Nephron progenitor cell (in vitro differentiated cells): ENCODE data around the gene CD2BP2.
"Not testable (repeated sequence)": the region's sequence is repeated elsewhere in the genome, so short reads cannot be mapped to it uniquely, and the experiment has no call there.

ENCODE experiments used
- DNase-seq: peaks from one replicate; pipeline ENCODE4 v3.0.0; 2021
- H3K27ac Mint-ChIP-seq: 2 replicates; pipeline ENCODE4 v1.8.0; 2021; ENCODE audit warnings: mild to moderate bottlenecking, moderate library complexity, mixed read lengths
- H3K27me3 Mint-ChIP-seq: 2 replicates; pipeline ENCODE4 v1.8.0; 2021; ENCODE audit warnings: mild to moderate bottlenecking, low read depth, mixed read lengths; ENCODE audit not compliant: poor library complexity
- H3K36me3 Mint-ChIP-seq: 2 replicates; pipeline ENCODE4 v1.8.0; 2021; ENCODE audit warnings: low read depth, mixed read lengths
- H3K4me1 Mint-ChIP-seq: 2 replicates; pipeline ENCODE4 v1.8.0; 2021; ENCODE audit warnings: mixed read lengths
- H3K4me3 Mint-ChIP-seq: 2 replicates; pipeline ENCODE4 v1.8.0; 2021; ENCODE audit warnings: mild to moderate bottlenecking, moderate library complexity, mixed read lengths
- H3K9me3 Mint-ChIP-seq: 2 replicates; pipeline ENCODE4 v1.8.0; 2021; ENCODE audit warnings: mild to moderate bottlenecking, moderate library complexity, mixed read lengths
- TF ChIP-seq, protein P1 (sequence below): fragments of 200-600 bp; sonication (generic); IDR thresholded peaks from 2 replicates; pipeline ENCODE4 v1.5.0; 2021; ENCODE audit warnings: antibody characterized with exemption

CD2BP2 gene

DNA sequence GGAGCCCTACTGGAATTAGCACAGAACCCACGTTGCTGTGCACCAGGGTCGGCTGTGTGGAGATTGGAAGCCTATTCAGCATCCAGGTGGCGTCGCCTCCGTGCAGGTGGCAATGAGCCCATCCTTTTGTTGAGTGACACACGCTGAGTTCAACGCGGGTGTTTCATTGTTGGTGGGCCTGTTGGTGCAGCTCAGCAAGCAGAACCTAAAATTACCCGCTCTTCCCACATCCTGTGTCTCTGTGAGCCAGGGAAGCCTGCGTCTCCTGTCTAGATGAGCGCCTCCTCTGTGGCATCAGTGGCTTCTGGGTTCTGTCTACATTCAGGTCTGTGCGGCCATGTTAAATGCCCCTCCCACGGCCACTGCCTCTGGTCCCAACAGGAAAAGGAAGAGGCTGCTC is 14.5 kb downstream of the CD2BP2 start:
- Mint-ChIP-seq H3K4me1 (peaks cover 12% of the 10 kb centered on the region), H3K36me3 (no peaks in the 10 kb centered on the region), H3K27me3 (peaks cover 3% of the 10 kb centered on the region), H3K4me3 (no peak overlapping the region), H3K27ac (no peak overlapping the region), H3K9me3 (peaks cover 12% of the 10 kb centered on the region)
- TF ChIP-seq, protein P1, sequence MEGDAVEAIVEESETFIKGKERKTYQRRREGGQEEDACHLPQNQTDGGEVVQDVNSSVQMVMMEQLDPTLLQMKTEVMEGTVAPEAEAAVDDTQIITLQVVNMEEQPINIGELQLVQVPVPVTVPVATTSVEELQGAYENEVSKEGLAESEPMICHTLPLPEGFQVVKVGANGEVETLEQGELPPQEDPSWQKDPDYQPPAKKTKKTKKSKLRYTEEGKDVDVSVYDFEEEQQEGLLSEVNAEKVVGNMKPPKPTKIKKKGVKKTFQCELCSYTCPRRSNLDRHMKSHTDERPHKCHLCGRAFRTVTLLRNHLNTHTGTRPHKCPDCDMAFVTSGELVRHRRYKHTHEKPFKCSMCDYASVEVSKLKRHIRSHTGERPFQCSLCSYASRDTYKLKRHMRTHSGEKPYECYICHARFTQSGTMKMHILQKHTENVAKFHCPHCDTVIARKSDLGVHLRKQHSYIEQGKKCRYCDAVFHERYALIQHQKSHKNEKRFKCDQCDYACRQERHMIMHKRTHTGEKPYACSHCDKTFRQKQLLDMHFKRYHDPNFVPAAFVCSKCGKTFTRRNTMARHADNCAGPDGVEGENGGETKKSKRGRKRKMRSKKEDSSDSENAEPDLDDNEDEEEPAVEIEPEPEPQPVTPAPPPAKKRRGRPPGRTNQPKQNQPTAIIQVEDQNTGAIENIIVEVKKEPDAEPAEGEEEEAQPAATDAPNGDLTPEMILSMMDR: no peak
- no peak for DNase-seq

DNA sequence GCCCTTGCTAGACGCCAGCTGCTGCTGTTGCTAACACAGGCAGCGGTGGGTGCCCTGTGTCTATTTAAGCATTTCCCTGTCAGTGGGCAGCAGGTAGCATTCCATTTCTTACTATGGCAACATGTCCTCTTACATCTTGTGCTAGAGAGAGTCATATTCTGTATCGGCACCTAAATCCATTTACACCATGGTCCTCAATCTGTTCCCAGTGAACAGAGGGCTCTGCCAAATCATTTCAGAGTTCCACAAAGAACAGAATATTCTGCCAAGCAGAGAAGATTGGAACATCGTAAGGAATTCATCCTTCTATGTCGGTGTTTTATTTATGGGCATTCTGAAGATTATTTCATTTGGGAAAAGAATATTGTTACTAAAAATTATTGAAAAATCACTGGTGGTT is 16.4 kb downstream of the CD2BP2 start:
- H3K27me3 Mint-ChIP-seq, H3K4me3 Mint-ChIP-seq, DNase-seq, H3K36me3 Mint-ChIP-seq, H3K27ac Mint-ChIP-seq: not testable (repeated sequence)
- H3K4me1 Mint-ChIP-seq: peaks cover 16% of the 10 kb centered on the region
- H3K9me3 Mint-ChIP-seq: peaks cover 12% of the 10 kb centered on the region

DNA sequence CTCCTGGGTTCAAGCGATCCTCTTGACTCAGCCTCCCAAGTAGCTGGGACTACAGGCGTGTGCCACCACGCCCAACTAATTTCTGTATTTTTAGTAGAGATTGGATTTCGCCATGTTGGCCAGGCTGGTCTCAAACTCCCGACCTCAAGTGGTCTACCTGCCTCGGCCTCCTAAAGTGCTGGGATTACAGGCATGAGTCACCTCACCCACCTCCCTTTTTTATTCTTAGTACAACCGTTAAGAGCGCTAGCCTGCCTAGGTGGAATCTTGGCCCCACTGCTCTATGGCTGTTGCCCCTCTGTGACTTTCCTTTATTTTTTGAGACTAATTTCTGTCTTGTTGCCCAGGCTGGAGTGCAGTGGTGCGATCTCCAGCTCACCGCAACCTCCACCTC is 17.1 kb downstream of the CD2BP2 start:
- Mint-ChIP-seq H3K4me1 (peaks cover 16% of the 10 kb centered on the region), H3K9me3 (peaks cover 12% of the 10 kb centered on the region)
- not testable (repeated sequence) for H3K4me3 Mint-ChIP-seq, H3K36me3 Mint-ChIP-seq, H3K27ac Mint-ChIP-seq, DNase-seq, H3K27me3 Mint-ChIP-seq

DNA sequence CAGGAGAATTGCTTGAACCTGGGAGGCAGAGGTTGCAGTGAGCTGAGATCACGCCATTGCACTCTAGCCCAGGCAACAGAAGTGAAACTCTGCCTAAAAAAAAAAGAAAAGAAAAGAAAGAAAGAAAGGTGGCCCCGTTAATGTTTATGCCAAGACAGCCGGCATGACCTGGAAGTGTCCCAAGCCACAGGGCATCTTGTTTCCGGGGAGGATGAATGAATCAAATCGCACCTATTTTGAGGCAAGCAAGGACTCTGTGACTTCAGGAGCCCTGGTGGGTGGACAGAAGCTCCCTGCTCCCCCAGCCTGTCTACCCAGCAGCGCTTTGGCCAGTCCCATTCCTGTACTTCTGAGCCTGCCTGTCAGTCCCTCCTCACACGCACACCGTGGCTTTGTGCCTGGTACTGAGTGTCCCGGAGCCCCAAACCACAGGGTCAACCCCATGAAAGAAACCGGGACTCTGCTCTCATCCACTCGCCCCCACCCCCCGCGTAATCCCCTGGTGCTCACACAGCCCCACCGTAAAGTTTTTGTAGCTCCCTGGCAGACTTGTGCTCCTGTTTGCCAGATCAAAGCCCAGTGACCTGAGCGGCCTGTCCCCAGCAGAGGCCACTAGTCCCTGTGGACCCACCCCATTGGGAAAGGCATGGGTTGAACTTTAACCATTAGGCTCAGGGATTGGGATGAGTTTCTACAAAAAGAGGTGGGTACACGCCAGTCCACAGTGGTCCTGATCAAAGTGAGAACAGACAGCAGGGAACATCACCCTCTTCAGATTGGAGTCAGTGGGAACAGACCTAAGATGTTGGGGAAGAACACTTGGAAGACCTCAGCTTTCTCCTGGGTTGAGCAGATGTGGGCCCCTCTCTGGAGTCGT is 19.3 kb downstream of the CD2BP2 start:
- Mint-ChIP-seq H3K4me1 (peaks cover 22% of the 10 kb centered on the region), H3K27ac (peak overlapping the region; percentile 59), H3K4me3 (peak overlapping the region; percentile 76), H3K9me3 (peaks cover 12% of the 10 kb centered on the region), H3K27me3 (peaks cover 3% of the 10 kb centered on the region), H3K36me3 (peaks cover 4% of the 10 kb centered on the region)
- TF ChIP-seq, protein P1: no peak
- no peak for DNase-seq

DNA sequence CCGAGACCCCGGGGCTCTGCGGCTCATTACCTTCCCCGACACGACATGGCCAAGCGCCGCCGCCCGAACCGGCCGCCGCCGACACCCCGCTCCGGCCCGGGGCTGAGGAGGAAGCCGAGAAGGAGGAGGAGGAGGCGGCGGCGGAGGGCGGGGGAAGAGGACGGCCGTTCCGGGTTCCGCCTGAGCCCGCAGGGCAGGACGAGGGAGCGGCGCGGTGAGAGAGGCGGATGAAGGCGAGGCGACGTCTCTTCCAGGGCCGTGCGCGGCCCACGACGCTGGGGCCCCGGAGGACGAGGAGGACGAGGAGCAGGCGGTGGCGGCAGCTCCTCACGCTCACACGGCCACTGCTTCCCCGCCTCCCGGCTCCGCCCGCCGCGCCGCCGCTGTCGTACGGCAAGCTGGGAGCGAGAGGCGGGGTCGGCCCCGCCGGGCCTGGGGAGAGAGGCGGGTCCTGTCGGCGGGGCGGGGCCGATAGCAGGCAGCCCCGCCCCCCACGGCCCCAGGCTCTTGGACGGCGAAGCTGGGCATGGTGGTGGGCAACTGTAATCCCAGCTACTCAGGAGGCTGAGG is 20.0 kb downstream of the CD2BP2 start:
- Mint-ChIP-seq H3K4me3 (peak overlapping the region; percentile 76), H3K4me1 (peaks cover 22% of the 10 kb centered on the region), H3K27ac (peak overlapping the region; percentile 59)
- H3K27me3 Mint-ChIP-seq, H3K9me3 Mint-ChIP-seq, H3K36me3 Mint-ChIP-seq: not testable (repeated sequence)
- peak; percentile 86 for DNase-seq

DNA sequence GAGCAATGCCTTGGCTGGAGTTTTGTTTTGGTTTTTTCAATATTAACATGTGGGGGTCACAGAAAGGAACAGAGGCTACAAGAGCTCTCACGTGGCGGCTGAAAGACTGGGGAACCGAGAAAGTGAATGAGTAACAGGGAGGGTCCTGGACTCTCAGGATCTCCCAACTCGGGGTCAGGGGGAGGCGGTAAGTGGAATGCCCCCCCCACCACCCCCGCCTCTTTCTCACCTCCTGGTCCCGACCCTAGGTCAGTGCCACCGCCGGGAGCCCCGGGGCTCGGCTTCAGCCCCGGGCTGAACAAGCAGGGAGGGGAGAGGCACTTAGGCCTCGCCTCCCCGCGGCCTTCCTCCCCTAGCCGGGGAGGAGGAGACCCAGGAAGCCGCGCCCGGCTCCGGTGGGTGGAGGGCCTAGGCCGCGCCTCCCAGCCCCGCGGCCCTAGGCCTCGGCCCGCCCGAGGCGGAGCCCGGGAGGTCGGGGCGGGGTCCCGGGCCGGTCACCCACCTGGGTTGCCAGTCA is 20.6 kb downstream of the CD2BP2 start:
- H3K27me3 Mint-ChIP-seq, H3K9me3 Mint-ChIP-seq, H3K36me3 Mint-ChIP-seq: not testable (repeated sequence)
- peaks cover 22% of the 10 kb centered on the region for H3K4me1 Mint-ChIP-seq
- peak overlapping the region; percentile 96 for H3K27ac Mint-ChIP-seq
- peak overlapping the region; percentile 97 for H3K4me3 Mint-ChIP-seq
- DNase-seq: peak; percentile 79

DNA sequence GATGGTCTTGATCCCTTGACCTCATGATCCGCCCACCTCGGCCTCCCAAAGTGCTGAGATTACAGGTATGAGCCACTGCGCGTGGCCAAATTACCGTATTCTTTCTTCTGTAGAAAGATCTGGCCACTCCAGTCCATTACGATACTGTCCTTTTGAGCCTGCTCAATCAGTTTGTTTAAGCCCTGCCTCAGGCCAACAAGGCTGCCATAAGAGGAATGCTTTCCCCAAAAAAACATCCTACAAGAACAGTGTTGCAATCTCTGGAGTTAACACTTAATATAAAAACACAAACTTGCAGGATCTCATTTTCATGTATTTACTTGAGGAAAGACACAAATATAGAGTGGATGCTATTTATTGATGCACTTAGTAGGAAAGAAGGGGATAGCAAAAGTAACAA is 30.9 kb downstream of the CD2BP2 start:
- not testable (repeated sequence) for DNase-seq, H3K4me3 Mint-ChIP-seq, H3K27me3 Mint-ChIP-seq, H3K9me3 Mint-ChIP-seq, H3K4me1 Mint-ChIP-seq
- Mint-ChIP-seq H3K36me3 (peaks cover 28% of the 10 kb centered on the region), H3K27ac (peak overlapping the region; percentile 14)

DNA sequence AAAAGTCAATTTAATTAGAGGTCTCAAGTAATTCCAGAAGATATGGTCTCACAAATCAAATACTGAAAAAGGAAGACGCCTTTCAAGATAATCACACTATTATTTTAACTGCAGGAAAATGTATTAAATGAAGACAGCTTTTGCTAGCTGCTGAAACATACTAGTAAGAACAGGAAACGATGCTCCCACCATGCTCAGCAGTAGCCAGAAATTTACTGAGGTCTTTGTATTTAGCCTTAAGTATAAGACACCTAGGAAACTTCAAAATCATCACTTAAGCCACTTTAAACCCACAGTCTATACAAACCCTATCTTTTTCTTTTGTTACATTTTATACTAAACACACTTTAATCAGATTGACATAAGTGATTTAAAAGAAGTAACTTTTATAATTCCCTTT is 36.5 kb downstream of the CD2BP2 start:
- H3K27me3 Mint-ChIP-seq, DNase-seq, H3K27ac Mint-ChIP-seq, H3K4me1 Mint-ChIP-seq, H3K9me3 Mint-ChIP-seq, H3K4me3 Mint-ChIP-seq: not testable (repeated sequence)
- peaks cover 23% of the 10 kb centered on the region for H3K36me3 Mint-ChIP-seq

DNA sequence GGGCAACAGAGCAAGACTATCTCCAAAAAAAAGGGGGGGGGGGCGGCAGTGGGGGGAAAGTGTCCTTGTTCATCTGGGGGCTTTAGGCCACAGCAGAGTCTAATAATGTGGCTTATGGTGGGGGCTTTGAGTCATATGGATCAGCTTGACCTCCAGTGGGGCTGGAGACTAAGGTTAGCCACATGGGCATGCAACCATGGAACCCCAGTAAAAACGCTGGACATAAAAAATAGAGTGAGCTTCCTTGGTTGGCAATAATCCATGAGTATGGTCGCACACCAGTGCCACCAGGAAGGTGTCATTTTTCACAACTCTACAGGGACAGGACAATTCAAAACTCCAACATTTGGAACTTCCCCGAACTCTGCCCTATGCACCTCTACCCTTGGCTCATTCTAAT is 44.2 kb downstream of the CD2BP2 start:
- H3K36me3 Mint-ChIP-seq: peaks cover 16% of the 10 kb centered on the region
- H3K27me3 Mint-ChIP-seq, H3K4me1 Mint-ChIP-seq, H3K9me3 Mint-ChIP-seq, DNase-seq, H3K4me3 Mint-ChIP-seq, H3K27ac Mint-ChIP-seq: not testable (repeated sequence)

DNA sequence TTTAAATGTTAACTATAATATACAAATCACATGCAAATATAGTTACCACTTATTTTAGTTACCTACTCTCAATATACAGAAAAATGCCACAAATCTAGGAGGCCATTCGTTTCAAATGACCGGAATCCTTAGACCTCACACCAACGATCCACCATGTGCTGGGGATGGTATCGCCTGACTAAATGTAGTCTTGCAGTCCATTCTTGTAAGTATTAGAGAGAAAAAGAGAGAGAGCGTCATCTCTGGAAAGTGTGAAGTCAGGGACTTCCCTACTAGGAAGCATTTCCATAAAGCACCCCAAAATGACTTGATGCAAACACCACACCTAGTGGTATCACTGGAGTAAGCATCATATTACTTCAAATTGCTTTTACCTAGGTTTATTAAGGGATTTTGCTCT is 45.9 kb downstream of the CD2BP2 start:
- H3K9me3 Mint-ChIP-seq, H3K27me3 Mint-ChIP-seq, H3K4me1 Mint-ChIP-seq, H3K4me3 Mint-ChIP-seq, DNase-seq, H3K36me3 Mint-ChIP-seq: not testable (repeated sequence)
- H3K27ac Mint-ChIP-seq: peak overlapping the region; percentile 76
